G401.6 (cell line): ENCODE results near the gene CGRRF1.

Experiments used
- FAIRE-seq: peaks from 2 replicates; lab custom pipeline; 2012; peaks lifted over from hg19 to GRCh38; lab: Jason Lieb, UNC

CGRRF1 gene

GRCh38 chr14:54548491-54548890 is 38.8 kb downstream of the CGRRF1 start:
- no peak for FAIRE-seq

- no peak for FAIRE-seq
Measured at GRCh38 chr14:54549862-54550261, 40.2 kb downstream of the CGRRF1 start.

- FAIRE-seq: no peak
Measured at GRCh38 chr14:54550514-54550913, 40.8 kb downstream of the CGRRF1 start.

GRCh38 chr14:54554401-54554800 is 44.7 kb downstream of the CGRRF1 start:
- FAIRE-seq: no peak

- FAIRE-seq: no peak
Measured at GRCh38 chr14:54555651-54556050, 45.9 kb downstream of the CGRRF1 start.

- no peak for FAIRE-seq
Measured at GRCh38 chr14:54556535-54556934, 46.8 kb downstream of the CGRRF1 start.

- no peak for FAIRE-seq
Measured at GRCh38 chr14:54562334-54562733, 52.6 kb downstream of the CGRRF1 start.

- FAIRE-seq: peak; percentile 98
Measured at GRCh38 chr14:54564071-54564867, 54.6 kb downstream of the CGRRF1 start.

- FAIRE-seq: peak; percentile 89
Measured at GRCh38 chr14:54564868-54565784, 55.4 kb downstream of the CGRRF1 start.

- FAIRE-seq: peak; percentile 86
Measured at GRCh38 chr14:54565785-54566409, 56.2 kb downstream of the CGRRF1 start.

GRCh38 chr14:54566410-54567223 is 56.9 kb downstream of the CGRRF1 start, which contains the start of gene SAMD4A:
Gene SAMD4A (plus strand): TSS chr14:54567128. CDS start chr14:54567917, 789 bp downstream.
- peak; percentile 39 for FAIRE-seq

- no peak for FAIRE-seq
Measured at GRCh38 chr14:54567224-54567638, 57.5 kb downstream of the CGRRF1 start.

- no peak for FAIRE-seq
Measured at GRCh38 chr14:54567639-54568561, 58.2 kb downstream of the CGRRF1 start.

GRCh38 chr14:54568821-54569595 is 59.3 kb downstream of the CGRRF1 start:
- no peak for FAIRE-seq

- FAIRE-seq: no peak
Measured at GRCh38 chr14:54570047-54570446, 60.3 kb downstream of the CGRRF1 start.

GRCh38 chr14:54570631-54571415 is 61.1 kb downstream of the CGRRF1 start:
- peak; percentile 11 for FAIRE-seq

GRCh38 chr14:54572316-54572715 is 62.6 kb downstream of the CGRRF1 start:
- peak; percentile 86 for FAIRE-seq

- FAIRE-seq: no peak
Measured at GRCh38 chr14:54574528-54574927, 64.8 kb downstream of the CGRRF1 start.

GRCh38 chr14:54577494-54577893 is 67.8 kb downstream of the CGRRF1 start:
- no peak for FAIRE-seq
